ENCODE results near the gene CDH13.

GRCh38 chr16:82915139-82915824 is 288.5 kb downstream of the CDH13 start:
- TF ChIP-seq CTCF (IDR thresholded peaks at IDR 0.05), result no peak
- no peak for TF ChIP-seq EP300 (IDR thresholded peaks at IDR 0.05)
- no peak for TF ChIP-seq POLR2A (IDR thresholded peaks at IDR 0.05)
